Central memory CD4-positive, alpha-beta T cell (primary cell): ENCODE measurements around the gene KRT78.
A peak's percentile ranks its signal among the peaks of the same experiment; 100 is the strongest.
"Not testable (repeated sequence)": the region's sequence is repeated elsewhere in the genome, so short reads cannot be mapped to it uniquely, and the experiment has no call there.

ENCODE experiments used
- DNase-seq: peaks from one replicate; pipeline ENCODE4 v3.0.0; 2022
- total RNA-seq, 3 experiments: gene quantifications; one replicate each; lab custom pipeline; 2026; lab: John Stamatoyannopoulos, UW

KRT78 gene
- 0 reads per million in 3 experiments for total RNA-seq

- DNase-seq = no peak
Observed at GRCh38 chr12:52848661-52849255, at the start of gene KRT78. Gene KRT78, minus strand, starts transcription at chr12:52848994. Its CDS starts 64 bp downstream, at chr12:52848930.

GRCh38 chr12:52896190-52897100 is 47.7 kb upstream of the KRT78 start:
- DNase-seq = no peak

GRCh38 chr12:52895726-52896189 is 47.0 kb upstream of the KRT78 start:
- no peak for DNase-seq

GRCh38 chr12:52892974-52893373 is 44.2 kb upstream of the KRT78 start:
- no peak for DNase-seq

- DNase-seq = no peak
Observed at GRCh38 chr12:52892207-52892852, 43.5 kb upstream of the KRT78 start.

- DNase-seq = no peak
Observed at GRCh38 chr12:52891044-52891443, 42.2 kb upstream of the KRT78 start.

- no peak for DNase-seq
Observed at GRCh38 chr12:52890417-52890816, 41.6 kb upstream of the KRT78 start.

GRCh38 chr12:52884526-52885293 is 35.9 kb upstream of the KRT78 start:
- peak; percentile 58 for DNase-seq

GRCh38 chr12:52880499-52880898 is 31.7 kb upstream of the KRT78 start:
- DNase-seq = not testable (repeated sequence)

GRCh38 chr12:52879394-52880351 is 30.9 kb upstream of the KRT78 start:
- DNase-seq = peak; percentile 54

GRCh38 chr12:52878507-52879393 is 30.0 kb upstream of the KRT78 start:
- no peak for DNase-seq

- DNase-seq = no peak
Observed at GRCh38 chr12:52877242-52877641, 28.4 kb upstream of the KRT78 start.

GRCh38 chr12:52876372-52876771 is 27.6 kb upstream of the KRT78 start:
- DNase-seq = no peak

- DNase-seq = no peak
Observed at GRCh38 chr12:52874573-52875435, 26.0 kb upstream of the KRT78 start.

- peak; percentile 7 for DNase-seq
Observed at GRCh38 chr12:52873832-52874572, 25.2 kb upstream of the KRT78 start.

- DNase-seq = no peak
Observed at GRCh38 chr12:52873513-52873831, 24.7 kb upstream of the KRT78 start.

GRCh38 chr12:52872644-52873389 is 24.0 kb upstream of the KRT78 start:
- no peak for DNase-seq
